ENCODE results near the gene NPM1.

- TF ChIP-seq POLR2A (IDR thresholded peaks at IDR 0.05) (no peak), CTCF (IDR thresholded peaks at IDR 0.05) (no peak)
Observed at GRCh38 chr5:171457208-171457981, 69.7 kb downstream of the NPM1 start.

Data from uterus (tissue), 2 donors.